Measurements from ENCODE around the gene PTPN14. TPM values are rescaled to one million over a fixed set of nuclear protein-coding genes. Genes with fewer than 3 reads are reported as not detected.
"Not testable (repeated sequence)": the region's sequence is repeated elsewhere in the genome, so short reads cannot be mapped to it uniquely, and the experiment has no call there.

The PTPN14 gene
- total and polyA plus RNA-seq, 2 donors from 2014 or later = 5.1 to 87.2 TPM

GRCh38 chr1:214582289-214582891, 31.0 kb upstream of the PTPN14 start:
- Histone ChIP-seq H3K36me3 (ENCODE audit: control insufficient read depth in 2 of 3, insufficient read depth in 3 of 3, low read length in 3 of 3) (no peaks in the 10 kb centered on the region), H3K4me1 (ENCODE audit: control insufficient read depth in 2 of 3, insufficient read depth in 2 of 3, low read depth in 1 of 3, low read length in 3 of 3) (no peaks in the 10 kb centered on the region), H3K4me3 (ENCODE audit: low read length in 3 of 3) (no peak overlapping the region), H3K27me3 (ENCODE audit: control insufficient read depth, insufficient read depth, low read length) (no peaks in the 10 kb centered on the region), H3K27ac (ENCODE audit: low read depth in 2 of 2, low read length in 2 of 2) (no peak overlapping the region), H3K9me3 (ENCODE audit: control insufficient read depth in 2 of 3, insufficient read depth in 1 of 3, low read length in 3 of 3) (no peaks in the 10 kb centered on the region), H3K9ac (ENCODE audit: low read length in 3 of 3) (no peak overlapping the region)
- TF ChIP-seq CTCF (IDR thresholded peaks at IDR 0.05; ENCODE audit: borderline replicate concordance, extremely low read depth, insufficient read depth) = no peak
- DNase-seq (no peak), FAIRE-seq (no peak)
- intact Hi-C loops (cut with DNase I) = no loop called here

GRCh38 chr1:214581785-214582184, 30.4 kb upstream of the PTPN14 start:
- DNase-seq (no peak), FAIRE-seq (no peak)
- Histone ChIP-seq H3K27me3 (ENCODE audit: control insufficient read depth, insufficient read depth, low read length) (no peaks in the 10 kb centered on the region), H3K4me3 (ENCODE audit: low read length in 3 of 3) (no peak overlapping the region), H3K27ac (ENCODE audit: low read depth in 2 of 2, low read length in 2 of 2) (no peak overlapping the region), H3K9me3 (ENCODE audit: control insufficient read depth in 2 of 3, insufficient read depth in 1 of 3, low read length in 3 of 3) (peaks cover 0 to 1% (median 0%) of the 10 kb centered on the region in 3 donors), H3K9ac (ENCODE audit: low read length in 3 of 3) (no peak overlapping the region), H3K4me1 (ENCODE audit: control insufficient read depth in 2 of 3, insufficient read depth in 2 of 3, low read depth in 1 of 3, low read length in 3 of 3) (no peaks in the 10 kb centered on the region), H3K36me3 (ENCODE audit: control insufficient read depth in 2 of 3, insufficient read depth in 3 of 3, low read length in 3 of 3) (no peaks in the 10 kb centered on the region)
- TF ChIP-seq CTCF (IDR thresholded peaks at IDR 0.05; ENCODE audit: borderline replicate concordance, extremely low read depth, insufficient read depth) = no peak
- intact Hi-C loops (cut with DNase I) = no loop called here

GRCh38 chr1:214579183-214579582, 27.8 kb upstream of the PTPN14 start:
- intact Hi-C loops (cut with DNase I) = no loop called here
- no peak for TF ChIP-seq CTCF (IDR thresholded peaks at IDR 0.05; ENCODE audit: borderline replicate concordance, extremely low read depth, insufficient read depth)
- H3K4me1 ChIP-seq (ENCODE audit: control insufficient read depth in 2 of 3, insufficient read depth in 2 of 3, low read depth in 1 of 3, low read length in 3 of 3) = peaks cover 0 to 2% (median 0%) of the 10 kb centered on the region in 3 donors
- H3K9ac ChIP-seq (ENCODE audit: low read length in 3 of 3) = no peak overlapping the region
- DNase-seq = no peak
- peaks cover 0 to 10% (median 0%) of the 10 kb centered on the region in 3 donors for H3K9me3 ChIP-seq (ENCODE audit: control insufficient read depth in 2 of 3, insufficient read depth in 1 of 3, low read length in 3 of 3)
- H3K27ac ChIP-seq (ENCODE audit: low read depth in 2 of 2, low read length in 2 of 2) = no peak overlapping the region
- H3K36me3 ChIP-seq (ENCODE audit: control insufficient read depth in 2 of 3, insufficient read depth in 3 of 3, low read length in 3 of 3) = no peaks in the 10 kb centered on the region
- FAIRE-seq = no peak
- no peaks in the 10 kb centered on the region for H3K27me3 ChIP-seq (ENCODE audit: control insufficient read depth, insufficient read depth, low read length)
- H3K4me3 ChIP-seq (ENCODE audit: low read length in 3 of 3) = no peak overlapping the region

GRCh38 chr1:214576120-214576519, 24.7 kb upstream of the PTPN14 start:
- DNase-seq; H3K36me3 ChIP-seq (ENCODE audit: control insufficient read depth in 2 of 3, insufficient read depth in 3 of 3, low read length in 3 of 3); H3K4me3 ChIP-seq (ENCODE audit: low read length in 3 of 3); H3K27ac ChIP-seq (ENCODE audit: low read depth in 2 of 2, low read length in 2 of 2); intact Hi-C loops (cut with DNase I); FAIRE-seq; H3K27me3 ChIP-seq (ENCODE audit: control insufficient read depth, insufficient read depth, low read length); H3K9ac ChIP-seq (ENCODE audit: low read length in 3 of 3): not testable (repeated sequence)
- Histone ChIP-seq H3K9me3 (ENCODE audit: control insufficient read depth in 2 of 3, insufficient read depth in 1 of 3, low read length in 3 of 3) (peaks cover 0 to 10% (median 0%) of the 10 kb centered on the region in 3 donors), H3K4me1 (ENCODE audit: control insufficient read depth in 2 of 3, insufficient read depth in 2 of 3, low read depth in 1 of 3, low read length in 3 of 3) (peaks cover 0 to 12% (median 0%) of the 10 kb centered on the region in 3 donors)

All from kidney (tissue), 14 donors.